ENCODE measurements around the gene FAM78A.

Gene FAM78A

DNA sequence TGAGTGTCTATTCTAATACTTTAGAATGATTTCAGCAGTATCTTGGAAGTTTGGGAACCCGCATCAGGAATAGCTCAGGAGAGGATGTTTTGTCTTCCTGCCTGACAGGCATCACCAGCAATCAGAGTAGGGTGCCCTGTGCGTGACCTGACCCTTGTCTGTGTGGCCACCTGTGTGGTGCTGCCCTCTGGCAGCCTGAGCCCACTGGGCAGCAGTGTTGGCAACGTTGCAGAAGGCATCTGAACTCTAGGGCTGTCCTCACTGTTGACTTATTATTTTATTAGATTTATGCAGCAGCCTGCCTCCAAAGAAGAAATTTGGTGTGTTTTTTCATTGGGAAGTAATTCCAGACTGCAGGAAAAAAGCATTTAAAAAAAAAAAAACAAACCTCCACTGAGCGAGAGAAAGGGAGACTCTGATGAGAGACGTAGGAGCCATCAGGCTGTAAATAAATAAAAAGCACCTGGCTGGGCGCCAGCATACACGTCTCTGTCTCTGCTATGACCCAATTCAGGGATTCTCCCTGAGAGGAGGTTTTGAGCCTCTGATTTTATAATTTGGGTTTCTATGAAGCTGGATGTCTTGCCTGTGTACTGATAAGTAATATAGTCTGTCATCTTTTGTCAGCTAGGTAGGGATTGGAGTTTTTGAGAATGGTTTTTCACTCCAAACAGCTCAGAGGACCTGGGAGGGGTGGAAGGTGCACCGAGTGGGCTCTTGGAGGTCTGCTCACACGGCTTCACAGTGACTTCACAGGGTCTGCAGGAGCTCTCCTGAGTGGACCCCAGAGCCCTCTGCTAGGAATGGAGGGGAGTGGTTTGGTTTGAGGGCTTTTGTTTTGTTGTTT, 49.0 kb downstream of the FAM78A start:
- TF ChIP-seq RARB (CRISPR knock-in tag; IDR thresholded peaks at IDR 0.05) (no peak), ISL1 (CRISPR knock-in tag; IDR thresholded peaks at IDR 0.05) (no peak), SNAI2 (CRISPR knock-in tag; IDR thresholded peaks at IDR 0.05) (no peak), ESRRG (CRISPR knock-in tag; IDR thresholded peaks at IDR 0.05) (no peak), ZNF8 (CRISPR knock-in tag; IDR thresholded peaks at IDR 0.05) (no peak), TCF4 (CRISPR knock-in tag; IDR thresholded peaks at IDR 0.05; ENCODE audit: borderline replicate concordance) (no peak), ZFP30 (CRISPR knock-in tag; IDR thresholded peaks at IDR 0.05) (no peak), GLIS3 (CRISPR knock-in tag; IDR thresholded peaks at IDR 0.05) (no peak), CSDC2 (CRISPR knock-in tag; IDR thresholded peaks at IDR 0.05) (no peak)
- TF ChIP-seq, protein P1, sequence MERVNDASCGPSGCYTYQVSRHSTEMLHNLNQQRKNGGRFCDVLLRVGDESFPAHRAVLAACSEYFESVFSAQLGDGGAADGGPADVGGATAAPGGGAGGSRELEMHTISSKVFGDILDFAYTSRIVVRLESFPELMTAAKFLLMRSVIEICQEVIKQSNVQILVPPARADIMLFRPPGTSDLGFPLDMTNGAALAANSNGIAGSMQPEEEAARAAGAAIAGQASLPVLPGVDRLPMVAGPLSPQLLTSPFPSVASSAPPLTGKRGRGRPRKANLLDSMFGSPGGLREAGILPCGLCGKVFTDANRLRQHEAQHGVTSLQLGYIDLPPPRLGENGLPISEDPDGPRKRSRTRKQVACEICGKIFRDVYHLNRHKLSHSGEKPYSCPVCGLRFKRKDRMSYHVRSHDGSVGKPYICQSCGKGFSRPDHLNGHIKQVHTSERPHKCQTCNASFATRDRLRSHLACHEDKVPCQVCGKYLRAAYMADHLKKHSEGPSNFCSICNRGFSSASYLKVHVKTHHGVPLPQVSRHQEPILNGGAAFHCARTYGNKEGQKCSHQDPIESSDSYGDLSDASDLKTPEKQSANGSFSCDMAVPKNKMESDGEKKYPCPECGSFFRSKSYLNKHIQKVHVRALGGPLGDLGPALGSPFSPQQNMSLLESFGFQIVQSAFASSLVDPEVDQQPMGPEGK (CRISPR knock-in tag; IDR thresholded peaks at IDR 0.05; ENCODE audit: borderline replicate concordance): no peak
- ATAC-seq: no peak

DNA sequence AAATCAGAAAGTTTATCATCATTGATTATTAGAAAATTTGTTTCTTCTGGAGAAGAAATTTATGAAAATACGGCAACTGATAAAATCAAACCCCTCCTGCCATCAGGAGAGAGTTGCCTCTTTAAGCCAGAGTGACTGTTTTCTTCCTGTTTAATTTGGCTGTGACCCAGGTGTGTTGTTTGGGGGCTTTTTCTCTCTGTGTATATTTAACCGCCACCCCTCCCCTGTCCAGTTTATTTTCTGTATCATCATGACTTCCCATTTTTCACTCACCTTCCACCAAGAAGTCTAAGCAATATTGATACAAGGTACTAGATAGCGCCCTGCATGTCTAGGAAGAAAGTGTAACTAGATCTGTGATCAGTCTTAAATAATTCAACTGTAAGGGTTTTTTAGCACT, 50.1 kb downstream of the FAM78A start:
- no peak for ATAC-seq
- no peak for TF ChIP-seq ZNF8 (CRISPR knock-in tag; IDR thresholded peaks at IDR 0.05)
- TF ChIP-seq ZFP30 (CRISPR knock-in tag; IDR thresholded peaks at IDR 0.05): no peak
- TF ChIP-seq, protein P2, sequence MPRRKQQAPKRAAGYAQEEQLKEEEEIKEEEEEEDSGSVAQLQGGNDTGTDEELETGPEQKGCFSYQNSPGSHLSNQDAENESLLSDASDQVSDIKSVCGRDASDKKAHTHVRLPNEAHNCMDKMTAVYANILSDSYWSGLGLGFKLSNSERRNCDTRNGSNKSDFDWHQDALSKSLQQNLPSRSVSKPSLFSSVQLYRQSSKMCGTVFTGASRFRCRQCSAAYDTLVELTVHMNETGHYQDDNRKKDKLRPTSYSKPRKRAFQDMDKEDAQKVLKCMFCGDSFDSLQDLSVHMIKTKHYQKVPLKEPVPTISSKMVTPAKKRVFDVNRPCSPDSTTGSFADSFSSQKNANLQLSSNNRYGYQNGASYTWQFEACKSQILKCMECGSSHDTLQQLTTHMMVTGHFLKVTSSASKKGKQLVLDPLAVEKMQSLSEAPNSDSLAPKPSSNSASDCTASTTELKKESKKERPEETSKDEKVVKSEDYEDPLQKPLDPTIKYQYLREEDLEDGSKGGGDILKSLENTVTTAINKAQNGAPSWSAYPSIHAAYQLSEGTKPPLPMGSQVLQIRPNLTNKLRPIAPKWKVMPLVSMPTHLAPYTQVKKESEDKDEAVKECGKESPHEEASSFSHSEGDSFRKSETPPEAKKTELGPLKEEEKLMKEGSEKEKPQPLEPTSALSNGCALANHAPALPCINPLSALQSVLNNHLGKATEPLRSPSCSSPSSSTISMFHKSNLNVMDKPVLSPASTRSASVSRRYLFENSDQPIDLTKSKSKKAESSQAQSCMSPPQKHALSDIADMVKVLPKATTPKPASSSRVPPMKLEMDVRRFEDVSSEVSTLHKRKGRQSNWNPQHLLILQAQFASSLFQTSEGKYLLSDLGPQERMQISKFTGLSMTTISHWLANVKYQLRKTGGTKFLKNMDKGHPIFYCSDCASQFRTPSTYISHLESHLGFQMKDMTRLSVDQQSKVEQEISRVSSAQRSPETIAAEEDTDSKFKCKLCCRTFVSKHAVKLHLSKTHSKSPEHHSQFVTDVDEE (CRISPR knock-in tag; IDR thresholded peaks at IDR 0.05): no peak
- TF ChIP-seq TCF4 (CRISPR knock-in tag; IDR thresholded peaks at IDR 0.05; ENCODE audit: borderline replicate concordance): no peak

DNA sequence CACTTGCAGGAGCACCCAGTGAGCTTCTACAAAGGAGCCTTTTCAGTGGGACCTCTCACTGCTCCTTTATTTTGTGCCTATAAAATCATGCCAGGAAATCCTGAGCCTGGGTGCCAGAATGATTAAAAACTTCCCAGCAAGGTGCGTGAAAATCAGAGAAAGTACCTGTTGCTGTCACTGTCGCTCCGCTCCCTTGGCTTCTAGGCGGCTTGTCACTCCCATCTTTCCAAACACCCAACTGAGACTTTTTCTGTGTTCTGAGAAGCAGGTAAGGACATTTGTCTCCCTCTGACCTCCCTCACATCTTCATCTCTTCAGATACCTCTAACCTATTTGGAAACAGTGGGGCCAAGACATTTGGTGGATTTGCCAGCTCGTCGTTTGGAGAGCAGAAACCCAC, 53.9 kb downstream of the FAM78A start:
- TF ChIP-seq TCF4 (CRISPR knock-in tag; IDR thresholded peaks at IDR 0.05; ENCODE audit: borderline replicate concordance): no peak
- no peak for TF ChIP-seq BACH2 (CRISPR knock-in tag; IDR thresholded peaks at IDR 0.05; ENCODE audit: borderline replicate concordance)
- TF ChIP-seq ZNF565 (CRISPR knock-in tag; conservative IDR thresholded peaks at IDR 0.05; ENCODE audit: low read depth): no peak
- TF ChIP-seq ESRRG (CRISPR knock-in tag; IDR thresholded peaks at IDR 0.05): no peak
- no peak for ATAC-seq

DNA sequence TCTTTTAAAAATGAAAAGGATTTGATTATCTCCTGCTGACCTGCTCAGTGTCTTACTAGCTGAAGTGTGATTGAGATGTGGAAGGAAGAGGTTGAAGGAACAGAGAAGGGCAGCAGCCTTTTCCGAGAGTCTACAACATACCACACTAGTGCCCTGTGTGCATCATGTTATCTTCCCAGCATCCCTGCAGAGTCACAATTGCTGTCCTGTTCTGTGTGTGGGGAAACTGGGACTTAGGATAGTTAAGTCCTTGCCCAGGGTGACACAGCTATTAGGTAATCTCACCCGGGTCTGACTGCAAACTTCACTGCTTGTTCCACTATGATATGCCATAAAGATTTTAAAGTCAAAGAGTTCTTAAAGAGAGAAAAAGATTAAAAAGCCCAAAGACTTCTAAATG, 55.8 kb downstream of the FAM78A start:
- no peak for ATAC-seq
- TF ChIP-seq ISL1 (CRISPR knock-in tag; IDR thresholded peaks at IDR 0.05): no peak
- no peak for TF ChIP-seq CSDC2 (CRISPR knock-in tag; IDR thresholded peaks at IDR 0.05)
- no peak for TF ChIP-seq ARNTL (CRISPR knock-in tag; IDR thresholded peaks at IDR 0.05; ENCODE audit: borderline replicate concordance, low read depth)
- no peak for TF ChIP-seq ZNF8 (CRISPR knock-in tag; IDR thresholded peaks at IDR 0.05)
- TF ChIP-seq, protein P3, sequence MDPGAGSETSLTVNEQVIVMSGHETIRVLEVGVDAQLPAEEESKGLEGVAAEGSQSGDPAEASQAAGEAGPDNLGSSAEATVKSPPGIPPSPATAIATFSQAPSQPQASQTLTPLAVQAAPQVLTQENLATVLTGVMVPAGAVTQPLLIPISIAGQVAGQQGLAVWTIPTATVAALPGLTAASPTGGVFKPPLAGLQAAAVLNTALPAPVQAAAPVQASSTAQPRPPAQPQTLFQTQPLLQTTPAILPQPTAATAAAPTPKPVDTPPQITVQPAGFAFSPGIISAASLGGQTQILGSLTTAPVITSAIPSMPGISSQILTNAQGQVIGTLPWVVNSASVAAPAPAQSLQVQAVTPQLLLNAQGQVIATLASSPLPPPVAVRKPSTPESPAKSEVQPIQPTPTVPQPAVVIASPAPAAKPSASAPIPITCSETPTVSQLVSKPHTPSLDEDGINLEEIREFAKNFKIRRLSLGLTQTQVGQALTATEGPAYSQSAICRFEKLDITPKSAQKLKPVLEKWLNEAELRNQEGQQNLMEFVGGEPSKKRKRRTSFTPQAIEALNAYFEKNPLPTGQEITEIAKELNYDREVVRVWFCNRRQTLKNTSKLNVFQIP (CRISPR knock-in tag; IDR thresholded peaks at IDR 0.05; ENCODE audit: borderline replicate concordance, low read depth): no peak
- no peak for TF ChIP-seq ZNF565 (CRISPR knock-in tag; conservative IDR thresholded peaks at IDR 0.05; ENCODE audit: low read depth)
- TF ChIP-seq TOX (CRISPR knock-in tag; IDR thresholded peaks at IDR 0.05; ENCODE audit: borderline replicate concordance): no peak
- TF ChIP-seq, protein P1 (CRISPR knock-in tag; IDR thresholded peaks at IDR 0.05; ENCODE audit: borderline replicate concordance): no peak
- TF ChIP-seq PPARA (CRISPR knock-in tag; IDR thresholded peaks at IDR 0.05; ENCODE audit: borderline replicate concordance): no peak
- no peak for TF ChIP-seq RARB (CRISPR knock-in tag; IDR thresholded peaks at IDR 0.05)
- no peak for TF ChIP-seq TCF4 (CRISPR knock-in tag; IDR thresholded peaks at IDR 0.05; ENCODE audit: borderline replicate concordance)
- TF ChIP-seq BACH2 (CRISPR knock-in tag; IDR thresholded peaks at IDR 0.05; ENCODE audit: borderline replicate concordance): no peak
- TF ChIP-seq, protein P2 (CRISPR knock-in tag; IDR thresholded peaks at IDR 0.05): no peak
- TF ChIP-seq, protein P4, sequence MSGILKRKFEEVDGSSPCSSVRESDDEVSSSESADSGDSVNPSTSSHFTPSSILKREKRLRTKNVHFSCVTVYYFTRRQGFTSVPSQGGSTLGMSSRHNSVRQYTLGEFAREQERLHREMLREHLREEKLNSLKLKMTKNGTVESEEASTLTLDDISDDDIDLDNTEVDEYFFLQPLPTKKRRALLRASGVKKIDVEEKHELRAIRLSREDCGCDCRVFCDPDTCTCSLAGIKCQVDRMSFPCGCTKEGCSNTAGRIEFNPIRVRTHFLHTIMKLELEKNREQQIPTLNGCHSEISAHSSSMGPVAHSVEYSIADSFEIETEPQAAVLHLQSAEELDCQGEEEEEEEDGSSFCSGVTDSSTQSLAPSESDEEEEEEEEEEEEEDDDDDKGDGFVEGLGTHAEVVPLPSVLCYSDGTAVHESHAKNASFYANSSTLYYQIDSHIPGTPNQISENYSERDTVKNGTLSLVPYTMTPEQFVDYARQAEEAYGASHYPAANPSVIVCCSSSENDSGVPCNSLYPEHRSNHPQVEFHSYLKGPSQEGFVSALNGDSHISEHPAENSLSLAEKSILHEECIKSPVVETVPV (CRISPR knock-in tag; IDR thresholded peaks at IDR 0.05): no peak
- TF ChIP-seq, protein P5, sequence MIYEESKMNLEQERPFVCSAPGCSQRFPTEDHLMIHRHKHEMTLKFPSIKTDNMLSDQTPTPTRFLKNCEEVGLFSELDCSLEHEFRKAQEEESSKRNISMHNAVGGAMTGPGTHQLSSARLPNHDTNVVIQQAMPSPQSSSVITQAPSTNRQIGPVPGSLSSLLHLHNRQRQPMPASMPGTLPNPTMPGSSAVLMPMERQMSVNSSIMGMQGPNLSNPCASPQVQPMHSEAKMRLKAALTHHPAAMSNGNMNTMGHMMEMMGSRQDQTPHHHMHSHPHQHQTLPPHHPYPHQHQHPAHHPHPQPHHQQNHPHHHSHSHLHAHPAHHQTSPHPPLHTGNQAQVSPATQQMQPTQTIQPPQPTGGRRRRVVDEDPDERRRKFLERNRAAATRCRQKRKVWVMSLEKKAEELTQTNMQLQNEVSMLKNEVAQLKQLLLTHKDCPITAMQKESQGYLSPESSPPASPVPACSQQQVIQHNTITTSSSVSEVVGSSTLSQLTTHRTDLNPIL (CRISPR knock-in tag; IDR thresholded peaks at IDR 0.05; ENCODE audit: low read depth): no peak
- no peak for TF ChIP-seq GLIS3 (CRISPR knock-in tag; IDR thresholded peaks at IDR 0.05)

All from SK-N-SH treated with all-trans-retinoic acid at 6 μM for 48 hours (cell line).